OCI-LY3 (cell line): ENCODE results near the gene RNF14.

Source experiments
- EZH2phosphoT487 ChIP-seq: fragments of 200-600 bp; shearing (Covaris generic); IDR thresholded peaks from 2 replicates; pipeline ENCODE4 v1.6.1; 2018; ENCODE audit warnings: antibody characterized with exemption, mixed run types, low read depth
- TF ChIP-seq, protein P1 (sequence below): fragments of 200-600, 300-600 bp; sonication (generic); IDR thresholded peaks from 2 replicates; pipeline ENCODE4 v1.5.1; 2014; ENCODE audit warnings: antibody characterized with exemption, low read length, low read depth

DNA sequence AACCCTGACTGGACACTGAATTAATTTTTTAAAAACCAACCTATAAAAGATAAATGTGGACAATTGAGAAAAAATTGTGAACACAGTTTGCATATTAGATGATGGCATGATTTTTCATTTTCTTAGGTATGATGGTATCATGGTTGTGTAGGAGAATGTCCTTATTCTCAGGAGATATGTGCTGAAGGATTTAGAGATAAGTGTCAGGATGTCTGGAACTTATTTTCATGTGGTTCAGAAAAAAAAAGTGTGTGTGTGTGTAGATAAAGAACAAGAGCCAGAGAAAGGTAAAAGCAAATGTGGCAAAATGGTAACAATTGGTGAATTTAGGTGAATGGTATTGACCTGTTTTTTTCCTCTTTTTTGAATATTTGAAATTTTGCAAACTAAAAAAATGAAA, 39.9 kb downstream of the RNF14 start:
- TF ChIP-seq, protein P1, sequence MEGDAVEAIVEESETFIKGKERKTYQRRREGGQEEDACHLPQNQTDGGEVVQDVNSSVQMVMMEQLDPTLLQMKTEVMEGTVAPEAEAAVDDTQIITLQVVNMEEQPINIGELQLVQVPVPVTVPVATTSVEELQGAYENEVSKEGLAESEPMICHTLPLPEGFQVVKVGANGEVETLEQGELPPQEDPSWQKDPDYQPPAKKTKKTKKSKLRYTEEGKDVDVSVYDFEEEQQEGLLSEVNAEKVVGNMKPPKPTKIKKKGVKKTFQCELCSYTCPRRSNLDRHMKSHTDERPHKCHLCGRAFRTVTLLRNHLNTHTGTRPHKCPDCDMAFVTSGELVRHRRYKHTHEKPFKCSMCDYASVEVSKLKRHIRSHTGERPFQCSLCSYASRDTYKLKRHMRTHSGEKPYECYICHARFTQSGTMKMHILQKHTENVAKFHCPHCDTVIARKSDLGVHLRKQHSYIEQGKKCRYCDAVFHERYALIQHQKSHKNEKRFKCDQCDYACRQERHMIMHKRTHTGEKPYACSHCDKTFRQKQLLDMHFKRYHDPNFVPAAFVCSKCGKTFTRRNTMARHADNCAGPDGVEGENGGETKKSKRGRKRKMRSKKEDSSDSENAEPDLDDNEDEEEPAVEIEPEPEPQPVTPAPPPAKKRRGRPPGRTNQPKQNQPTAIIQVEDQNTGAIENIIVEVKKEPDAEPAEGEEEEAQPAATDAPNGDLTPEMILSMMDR: no peak
- TF ChIP-seq EZH2phosphoT487: no peak
